Liver (tissue), 9 donors: ENCODE results near the gene BIRC5. TPM values are rescaled to one million over a fixed set of nuclear protein-coding genes. Genes with fewer than 3 reads are reported as not detected.

Source experiments
- DNase-seq: peaks from one replicate; pipeline ENCODE4 v3.0.0-alpha.2; 2017; ENCODE audit warnings: low spot score
- H3K27ac ChIP-seq, 2 donors: one replicate each; pipeline ENCODE4 v1.7.0; 2013; ENCODE audit warnings: inconsistent platforms in 2 of 2, low read length in 2 of 2, control low read depth in 1 of 2, low read depth in 1 of 2, mild to moderate bottlenecking in 1 of 2
- H3K27me3 ChIP-seq, 4 donors: one replicate each; pipeline versions ENCODE4 v1.6.1 to v1.7.0; 2013; ENCODE audit warnings: low read length in 3 of 4, inconsistent platforms in 1 of 4, mild to moderate bottlenecking in 1 of 4, moderate library complexity in 1 of 4; ENCODE audit not compliant: control insufficient read depth in 4 of 4, insufficient read depth in 4 of 4
- H3K36me3 ChIP-seq, 4 donors: one replicate each; pipeline versions ENCODE4 v1.6.1 to v1.7.0; 2013; ENCODE audit warnings: low read length in 3 of 4, mild to moderate bottlenecking in 3 of 4, low read depth in 1 of 4, moderate library complexity in 1 of 4; ENCODE audit not compliant: control insufficient read depth in 4 of 4, insufficient read depth in 3 of 4
- H3K4me1 ChIP-seq, 4 donors: one replicate each; pipeline versions ENCODE4 v1.6.1 to v1.7.0; 2013; ENCODE audit warnings: low read length in 3 of 4, mild to moderate bottlenecking in 3 of 4, moderate library complexity in 1 of 4; ENCODE audit not compliant: control insufficient read depth in 4 of 4, insufficient read depth in 4 of 4
- H3K4me3 ChIP-seq, 3 donors: one replicate each; pipeline versions ENCODE4 v1.6.1 to v1.7.0; 2013; ENCODE audit warnings: low read length in 3 of 3, control low read depth in 1 of 3, low read depth in 1 of 3, mild to moderate bottlenecking in 1 of 3
- H3K9ac ChIP-seq, 2 donors: one replicate each; pipeline ENCODE4 v1.7.0; 2013; ENCODE audit warnings: low read length in 2 of 2, mild to moderate bottlenecking in 2 of 2, moderate library complexity in 2 of 2, control low read depth in 1 of 2, low read depth in 1 of 2
- H3K9me3 ChIP-seq, 4 donors: one replicate each; pipeline versions ENCODE4 v1.6.1 to v1.7.0; 2013; ENCODE audit warnings: low read length in 3 of 4; ENCODE audit not compliant: control insufficient read depth in 4 of 4
- CTCF ChIP-seq: fragments of 150-350 bp; IDR thresholded peaks from 2 replicates; pipeline ENCODE4 v1.5.1; 2017; ENCODE audit warnings: improper control_type of control experiment, low read depth, low read length; ENCODE audit not compliant: missing input control
- EGR1 ChIP-seq, 2 donors: IDR thresholded peaks; 2 replicates each; pipeline ENCODE4 v1.6.1; 2016 to 2018; ENCODE audit warnings: antibody characterized with exemption in 2 of 2, low read depth in 2 of 2
- FOXA1 ChIP-seq: IDR thresholded peaks from 2 replicates; pipeline ENCODE4 v1.6.1; 2016; ENCODE audit warnings: antibody characterized with exemption
- FOXA2 ChIP-seq: IDR thresholded peaks from 2 replicates; pipeline ENCODE4 v1.6.1; 2016; ENCODE audit warnings: antibody characterized with exemption
- GABPA ChIP-seq, 2 donors: IDR thresholded peaks in 1 of 2; conservative IDR thresholded peaks in 1 of 2; 2 replicates each; pipeline ENCODE4 v1.6.1; 2016; ENCODE audit warnings: antibody characterized with exemption in 2 of 2, mild to moderate bottlenecking in 1 of 2, moderate library complexity in 1 of 2
- HNF4A ChIP-seq, 2 donors: conservative IDR thresholded peaks; 2 replicates each; pipeline ENCODE4 v1.6.1; 2016; ENCODE audit warnings: antibody characterized with exemption in 2 of 2, mild to moderate bottlenecking in 2 of 2
- HNF4G ChIP-seq: IDR thresholded peaks from 2 replicates; pipeline ENCODE4 v1.6.1; 2016; ENCODE audit warnings: antibody characterized with exemption
- JUND ChIP-seq, 2 donors: IDR thresholded peaks; 2 replicates each; pipeline ENCODE4 v1.6.1; 2016; ENCODE audit warnings: antibody characterized with exemption in 2 of 2
- NR2F2 ChIP-seq: IDR thresholded peaks from 2 replicates; pipeline ENCODE4 v1.6.1; 2016; ENCODE audit warnings: antibody characterized with exemption
- RAD21 ChIP-seq, 2 donors: IDR thresholded peaks; 2 replicates each; pipeline ENCODE4 v1.6.1; 2016; ENCODE audit warnings: antibody characterized with exemption in 2 of 2, mild to moderate bottlenecking in 2 of 2
- RXRA ChIP-seq, 2 donors: IDR thresholded peaks; 2 replicates each; pipeline ENCODE4 v1.6.1; 2017 to 2018; ENCODE audit warnings: antibody characterized with exemption in 2 of 2, mild to moderate bottlenecking in 1 of 2
- TAF1 ChIP-seq: conservative IDR thresholded peaks from 2 replicates; pipeline ENCODE4 v1.6.1; 2016; ENCODE audit warnings: antibody characterized with exemption, mild to moderate bottlenecking
- YY1 ChIP-seq: IDR thresholded peaks from 2 replicates; pipeline ENCODE4 v1.6.1; 2016; ENCODE audit warnings: antibody characterized with exemption, mild to moderate bottlenecking
- ZBTB33 ChIP-seq: IDR thresholded peaks from 2 replicates; pipeline ENCODE4 v1.6.1; 2016; ENCODE audit warnings: antibody characterized with exemption
- WGBS: extraction: QIAGEN DNeasy Blood & Tissue Kit; methylation state at CpG from one replicate; pipeline ENCODE4 v1.1.7; 2013; 5-methylcytosine and 5-hydroxymethylcytosine counted together
- polyA plus RNA-seq, 2 donors: library from polyadenylated mRNA; stranded (reverse) in 1 of 2; unstranded in 1 of 2; fragments of 200-250 nt in 1 of 2; fragments of >200 nt in 1 of 2; fragmentation: Nextera tagmentation in 1 of 2; extraction: Ambion mirVana in 1 of 2; gene quantifications; one replicate each; pipeline versions ENCODE4 v1.2.1 to v1.2.3, GENCODE V29; 2013 to 2015
- total RNA-seq, 2 donors: library from RNA; depleted of rRNA; stranded (reverse); fragments of >200 nt; gene quantifications; one replicate each; pipeline ENCODE4 v1.2.3, GENCODE V29; 2014
- TF ChIP-seq, protein P1 (sequence below): IDR thresholded peaks from 2 replicates; pipeline ENCODE4 v1.6.1; 2016; ENCODE audit warnings: antibody characterized with exemption
- TF ChIP-seq, protein P2 (sequence below): IDR thresholded peaks from 2 replicates; pipeline ENCODE4 v1.6.1; 2016; ENCODE audit warnings: antibody characterized with exemption
- TF ChIP-seq, protein P3 (sequence below): IDR thresholded peaks from 2 replicates; pipeline ENCODE4 v1.6.1; 2016; ENCODE audit warnings: antibody characterized with exemption, mild to moderate bottlenecking
- donor health status: healthy.
- donor health status: healthy.
- donor health status: healthy.
- donor health status: healthy.
- donor health status: healthy.

Gene BIRC5
- total and polyA plus RNA-seq, 4 donors, result 0.42 to 73.2 (median 3.1) TPM

DNA sequence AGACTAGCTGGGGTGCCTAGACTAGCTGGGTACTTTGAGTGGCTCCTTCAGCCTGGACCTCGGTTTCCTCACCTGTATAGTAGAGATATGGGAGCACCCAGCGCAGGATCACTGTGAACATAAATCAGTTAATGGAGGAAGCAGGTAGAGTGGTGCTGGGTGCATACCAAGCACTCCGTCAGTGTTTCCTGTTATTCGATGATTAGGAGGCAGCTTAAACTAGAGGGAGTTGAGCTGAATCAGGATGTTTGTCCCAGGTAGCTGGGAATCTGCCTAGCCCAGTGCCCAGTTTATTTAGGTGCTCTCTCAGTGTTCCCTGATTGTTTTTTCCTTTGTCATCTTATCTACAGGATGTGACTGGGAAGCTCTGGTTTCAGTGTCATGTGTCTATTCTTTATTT lies 9.0 kb downstream of the BIRC5 start:
- Histone ChIP-seq H3K9me3 (no peaks in the 10 kb centered on the region), H3K27ac (peak overlapping the region; percentile 13 to 19), H3K27me3 (no peaks in the 10 kb centered on the region), H3K4me3 (no peak overlapping the region), H3K9ac (no peak overlapping the region), H3K4me1 (peaks cover 0 to 3% (median 0%) of the 10 kb centered on the region in 4 donors), H3K36me3 (no peaks in the 10 kb centered on the region)
- DNase-seq, result no peak
- whole genome bisulfite sequencing, result 83% methylated on average over 4 of the region's 4 CpGs
- TF ChIP-seq HNF4G (no peak), ZBTB33 (no peak), GABPA (IDR thresholded peaks at IDR 0.05 in 1 of 2, conservative IDR thresholded peaks at IDR 0.05 in 1 of 2) (no peak), FOXA2 (no peak), JUND (IDR thresholded peaks at IDR 0.05) (no peak), RXRA (IDR thresholded peaks at IDR 0.05) (no peak), TAF1 (no peak), FOXA1 (no peak), EGR1 (IDR thresholded peaks at IDR 0.05; ENCODE audit: low read depth in 2 of 2) (no peak), CTCF (no peak), RAD21 (IDR thresholded peaks at IDR 0.05) (no peak)
- TF ChIP-seq, protein P1, sequence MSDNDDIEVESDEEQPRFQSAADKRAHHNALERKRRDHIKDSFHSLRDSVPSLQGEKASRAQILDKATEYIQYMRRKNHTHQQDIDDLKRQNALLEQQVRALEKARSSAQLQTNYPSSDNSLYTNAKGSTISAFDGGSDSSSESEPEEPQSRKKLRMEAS, result no peak
- TF ChIP-seq, protein P2, sequence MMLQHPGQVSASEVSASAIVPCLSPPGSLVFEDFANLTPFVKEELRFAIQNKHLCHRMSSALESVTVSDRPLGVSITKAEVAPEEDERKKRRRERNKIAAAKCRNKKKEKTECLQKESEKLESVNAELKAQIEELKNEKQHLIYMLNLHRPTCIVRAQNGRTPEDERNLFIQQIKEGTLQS, result no peak
- TF ChIP-seq, protein P3, sequence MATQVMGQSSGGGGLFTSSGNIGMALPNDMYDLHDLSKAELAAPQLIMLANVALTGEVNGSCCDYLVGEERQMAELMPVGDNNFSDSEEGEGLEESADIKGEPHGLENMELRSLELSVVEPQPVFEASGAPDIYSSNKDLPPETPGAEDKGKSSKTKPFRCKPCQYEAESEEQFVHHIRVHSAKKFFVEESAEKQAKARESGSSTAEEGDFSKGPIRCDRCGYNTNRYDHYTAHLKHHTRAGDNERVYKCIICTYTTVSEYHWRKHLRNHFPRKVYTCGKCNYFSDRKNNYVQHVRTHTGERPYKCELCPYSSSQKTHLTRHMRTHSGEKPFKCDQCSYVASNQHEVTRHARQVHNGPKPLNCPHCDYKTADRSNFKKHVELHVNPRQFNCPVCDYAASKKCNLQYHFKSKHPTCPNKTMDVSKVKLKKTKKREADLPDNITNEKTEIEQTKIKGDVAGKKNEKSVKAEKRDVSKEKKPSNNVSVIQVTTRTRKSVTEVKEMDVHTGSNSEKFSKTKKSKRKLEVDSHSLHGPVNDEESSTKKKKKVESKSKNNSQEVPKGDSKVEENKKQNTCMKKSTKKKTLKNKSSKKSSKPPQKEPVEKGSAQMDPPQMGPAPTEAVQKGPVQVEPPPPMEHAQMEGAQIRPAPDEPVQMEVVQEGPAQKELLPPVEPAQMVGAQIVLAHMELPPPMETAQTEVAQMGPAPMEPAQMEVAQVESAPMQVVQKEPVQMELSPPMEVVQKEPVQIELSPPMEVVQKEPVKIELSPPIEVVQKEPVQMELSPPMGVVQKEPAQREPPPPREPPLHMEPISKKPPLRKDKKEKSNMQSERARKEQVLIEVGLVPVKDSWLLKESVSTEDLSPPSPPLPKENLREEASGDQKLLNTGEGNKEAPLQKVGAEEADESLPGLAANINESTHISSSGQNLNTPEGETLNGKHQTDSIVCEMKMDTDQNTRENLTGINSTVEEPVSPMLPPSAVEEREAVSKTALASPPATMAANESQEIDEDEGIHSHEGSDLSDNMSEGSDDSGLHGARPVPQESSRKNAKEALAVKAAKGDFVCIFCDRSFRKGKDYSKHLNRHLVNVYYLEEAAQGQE, result no peak

DNA sequence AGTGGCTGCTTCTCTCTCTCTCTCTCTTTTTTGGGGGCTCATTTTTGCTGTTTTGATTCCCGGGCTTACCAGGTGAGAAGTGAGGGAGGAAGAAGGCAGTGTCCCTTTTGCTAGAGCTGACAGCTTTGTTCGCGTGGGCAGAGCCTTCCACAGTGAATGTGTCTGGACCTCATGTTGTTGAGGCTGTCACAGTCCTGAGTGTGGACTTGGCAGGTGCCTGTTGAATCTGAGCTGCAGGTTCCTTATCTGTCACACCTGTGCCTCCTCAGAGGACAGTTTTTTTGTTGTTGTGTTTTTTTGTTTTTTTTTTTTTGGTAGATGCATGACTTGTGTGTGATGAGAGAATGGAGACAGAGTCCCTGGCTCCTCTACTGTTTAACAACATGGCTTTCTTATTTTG lies 9.7 kb downstream of the BIRC5 start:
- 84% methylated on average over 3 of the region's 3 CpGs for WGBS
- Histone ChIP-seq H3K9me3 (no peaks in the 10 kb centered on the region), H3K4me1 (peaks cover 0 to 3% (median 0%) of the 10 kb centered on the region in 4 donors), H3K27me3 (no peaks in the 10 kb centered on the region), H3K4me3 (no peak overlapping the region), H3K9ac (no peak overlapping the region), H3K27ac (peak overlapping the region in 1 of 2 donors; percentile 13), H3K36me3 (no peaks in the 10 kb centered on the region)
- no peak for DNase-seq
- no peak for TF ChIP-seq CTCF
- TF ChIP-seq, protein P2, result no peak
- no peak for TF ChIP-seq EGR1 (IDR thresholded peaks at IDR 0.05; ENCODE audit: low read depth in 2 of 2)
- TF ChIP-seq FOXA1, result no peak
- no peak for TF ChIP-seq NR2F2
- TF ChIP-seq, protein P3, result no peak
- no peak for TF ChIP-seq JUND (IDR thresholded peaks at IDR 0.05)
- TF ChIP-seq GABPA (IDR thresholded peaks at IDR 0.05 in 1 of 2, conservative IDR thresholded peaks at IDR 0.05 in 1 of 2), result no peak
- TF ChIP-seq HNF4A (conservative IDR thresholded peaks at IDR 0.05), result no peak
- no peak for TF ChIP-seq HNF4G
- TF ChIP-seq RAD21 (IDR thresholded peaks at IDR 0.05), result no peak
- TF ChIP-seq YY1, result no peak
- TF ChIP-seq TAF1, result no peak
